Stimulated activated CD4-positive, alpha-beta T cell treated with anti-CD3 and anti-CD28 coated beads, TNF-alpha, amount 100 ng/mL, for 48 hours (primary cell): ENCODE data around the gene AQP12B.

Experiments
- DNase-seq, 3 donors: peaks; one replicate each; pipeline ENCODE4 v3.0.0-alpha.2; 2020; ENCODE audit warnings: low read depth in 3 of 3

The AQP12B gene

DNA sequence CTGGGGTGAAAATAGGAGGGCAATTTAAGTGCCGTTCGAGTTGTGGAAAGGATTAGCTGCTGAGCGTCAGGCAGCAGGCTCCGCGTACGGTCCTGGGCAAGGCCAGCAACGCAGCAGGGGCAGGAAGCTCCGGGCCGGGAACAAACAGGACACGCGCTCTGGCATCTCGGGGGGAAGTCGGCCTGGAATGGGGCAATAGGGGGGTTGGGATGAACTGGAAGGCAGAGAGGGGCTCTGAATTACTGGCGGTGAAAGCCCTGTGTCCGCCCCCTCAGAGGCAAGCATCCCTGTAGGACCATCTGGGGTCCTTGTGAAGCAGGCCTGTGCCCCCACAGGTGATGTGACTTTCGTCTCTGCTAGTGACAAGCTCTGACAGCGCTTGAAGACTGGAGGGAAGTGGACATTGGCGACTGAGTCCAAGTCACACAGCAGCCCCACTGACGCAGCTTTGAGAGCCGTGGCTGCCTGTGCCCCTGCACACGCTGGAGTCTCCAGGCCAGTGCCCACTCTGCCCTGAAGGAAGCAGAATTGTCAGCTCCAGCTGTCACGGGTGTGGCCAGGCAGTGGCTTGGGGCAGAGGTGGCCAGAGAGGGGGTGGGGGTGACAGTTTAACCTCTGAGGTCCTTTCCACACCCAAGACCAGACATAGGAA lies 35.1 kb downstream of the AQP12B start:
- DNase-seq: no peak

DNA sequence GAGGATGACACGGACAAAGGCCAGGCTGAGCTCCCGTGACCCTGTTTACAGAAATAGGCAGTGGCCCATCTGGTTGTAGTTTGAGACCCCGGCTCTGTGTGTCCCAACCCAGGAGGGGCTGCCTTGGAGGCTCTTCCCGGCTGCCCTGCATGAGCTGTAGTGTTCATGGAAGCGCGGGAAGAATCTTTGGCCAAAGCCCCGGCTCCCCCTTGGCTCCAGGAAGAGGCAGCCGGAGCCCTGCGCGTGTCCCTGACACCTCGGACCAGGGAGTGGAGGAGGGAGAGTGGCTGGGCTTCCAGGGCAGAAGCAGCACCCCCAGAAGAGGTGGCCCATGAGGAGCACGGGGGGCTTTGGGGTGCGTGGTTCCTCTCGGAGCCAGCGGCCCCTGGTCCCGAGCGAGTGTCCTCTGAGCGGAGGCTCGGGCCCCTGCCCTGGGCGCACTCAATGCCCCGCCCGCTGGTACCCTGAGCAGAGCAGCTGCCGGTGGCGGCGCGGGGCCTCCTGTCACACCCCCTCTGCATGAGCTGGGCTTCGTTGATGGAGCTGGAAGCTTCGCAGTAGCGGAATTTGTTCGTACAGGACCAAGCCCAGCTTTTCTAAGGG lies 35.7 kb downstream of the AQP12B start:
- DNase-seq: no peak

DNA sequence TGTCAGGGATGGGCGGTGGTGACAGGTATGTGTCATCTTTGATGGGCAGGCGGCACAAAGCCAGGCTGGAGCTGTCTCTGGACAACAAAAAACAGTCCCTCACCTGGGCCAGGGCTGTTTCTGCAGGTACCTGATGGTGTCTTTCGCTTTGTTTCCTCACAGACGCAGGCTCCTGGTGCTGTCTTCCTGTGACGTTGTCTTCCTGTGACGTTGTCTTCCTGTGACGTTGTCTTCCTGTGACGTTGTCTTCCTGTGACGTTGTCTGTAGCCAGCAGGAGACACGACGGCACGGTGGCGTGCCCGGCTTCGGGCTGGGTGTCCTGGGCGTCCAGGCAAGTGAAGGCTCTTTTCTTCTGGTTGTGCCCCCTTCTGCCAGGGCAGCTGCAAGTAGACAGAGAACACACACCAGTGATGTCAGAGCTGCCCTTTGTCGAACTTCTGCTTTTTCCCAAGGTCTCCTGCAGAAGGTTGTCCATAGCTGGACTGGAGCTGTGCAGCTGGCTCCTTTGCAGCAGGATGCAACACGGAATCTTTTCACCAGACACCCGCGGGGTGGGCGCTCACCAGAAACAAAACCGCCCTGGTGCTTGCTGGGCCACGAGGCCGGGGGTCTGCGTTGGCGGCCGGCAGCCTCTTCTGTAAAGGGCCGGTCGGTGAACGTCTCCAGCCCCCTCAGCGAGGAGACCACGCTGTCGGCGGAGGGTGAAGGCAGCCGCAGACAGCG lies 36.3 kb downstream of the AQP12B start:
- no peak for DNase-seq

DNA sequence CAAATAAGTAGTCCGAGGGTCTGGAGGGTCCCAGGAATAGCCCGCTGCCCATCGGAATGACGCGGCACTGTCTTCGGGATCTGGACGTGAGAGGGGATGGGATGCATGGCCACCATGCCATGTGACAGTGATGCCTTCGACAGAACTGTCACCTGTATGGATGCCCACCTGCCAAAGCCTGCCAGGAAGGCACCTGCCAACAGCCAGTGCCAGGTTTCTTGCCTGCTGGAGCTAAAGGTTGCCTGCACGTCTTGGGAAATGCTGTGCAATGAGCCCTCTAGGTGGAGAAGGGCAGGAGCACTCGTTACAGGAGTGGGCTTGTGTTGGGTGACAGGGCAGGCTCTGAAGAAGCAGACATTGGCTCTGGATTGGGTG lies 36.9 kb downstream of the AQP12B start:
- DNase-seq: no peak

DNA sequence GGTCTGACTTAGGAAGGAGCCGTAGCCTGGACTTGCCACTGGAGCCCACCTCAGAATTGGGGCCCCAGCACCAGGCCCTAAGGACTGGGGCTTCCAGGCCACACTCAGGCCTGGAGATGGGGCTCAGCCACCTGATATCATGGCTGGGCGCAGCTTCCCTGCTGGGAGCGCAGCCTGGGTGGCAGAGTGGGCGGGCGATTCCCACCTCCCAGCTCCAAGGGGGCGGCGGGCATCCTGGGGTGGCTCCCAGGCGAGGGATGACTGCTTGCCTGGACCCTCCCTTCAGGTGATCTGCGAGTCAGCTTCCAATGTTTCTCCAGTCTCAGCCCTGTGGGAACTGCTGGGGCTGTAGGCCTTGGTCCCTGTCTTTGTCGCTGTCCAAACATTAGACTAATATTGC lies 37.3 kb downstream of the AQP12B start:
- DNase-seq: no peak

DNA sequence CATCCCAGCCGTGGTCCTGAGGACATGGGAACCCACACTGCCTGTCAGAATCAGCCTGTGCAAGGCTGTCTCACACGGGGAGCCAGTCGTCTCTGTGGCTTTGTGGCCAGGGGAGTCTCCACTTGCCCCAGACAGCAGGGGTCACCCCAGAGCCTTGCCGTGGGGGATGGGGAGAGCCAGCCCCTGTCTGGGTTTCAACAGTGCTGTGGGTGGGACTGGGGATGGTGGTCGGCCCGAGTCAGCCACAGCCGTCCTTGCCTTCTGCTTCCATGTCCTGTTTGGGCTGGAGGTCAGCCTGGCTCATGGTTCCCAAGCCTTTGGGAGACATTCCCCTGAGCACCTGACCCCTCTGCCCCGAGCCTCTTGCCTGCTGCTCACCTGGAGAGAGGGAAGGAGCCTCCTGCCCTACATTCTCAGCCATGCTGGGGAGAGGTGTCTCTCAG lies 37.8 kb downstream of the AQP12B start:
- DNase-seq: no peak

DNA sequence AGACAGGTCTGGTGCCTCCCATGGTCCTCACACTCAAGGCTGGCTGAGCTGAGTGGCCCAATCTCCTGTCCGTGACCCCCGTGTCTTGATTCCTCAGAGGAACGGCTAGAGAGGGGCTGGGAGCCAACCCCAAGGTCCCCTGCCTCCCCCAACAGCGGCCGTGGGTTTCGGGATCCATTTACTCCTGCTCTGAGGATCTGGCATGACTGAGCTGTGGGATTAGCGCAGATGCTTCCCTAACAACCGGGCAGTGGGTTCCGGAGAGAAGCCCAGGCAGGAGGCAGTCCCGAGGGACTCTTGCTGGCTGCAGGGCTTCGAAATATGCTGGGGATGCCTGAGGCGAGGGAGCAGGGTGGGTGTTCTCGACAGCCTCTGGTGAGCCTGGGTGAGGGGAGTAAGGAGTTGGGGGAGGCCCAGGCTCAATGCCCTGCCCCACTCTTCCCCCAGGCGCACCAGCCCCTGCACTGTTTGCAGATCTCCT lies 38.5 kb downstream of the AQP12B start:
- DNase-seq: no peak

DNA sequence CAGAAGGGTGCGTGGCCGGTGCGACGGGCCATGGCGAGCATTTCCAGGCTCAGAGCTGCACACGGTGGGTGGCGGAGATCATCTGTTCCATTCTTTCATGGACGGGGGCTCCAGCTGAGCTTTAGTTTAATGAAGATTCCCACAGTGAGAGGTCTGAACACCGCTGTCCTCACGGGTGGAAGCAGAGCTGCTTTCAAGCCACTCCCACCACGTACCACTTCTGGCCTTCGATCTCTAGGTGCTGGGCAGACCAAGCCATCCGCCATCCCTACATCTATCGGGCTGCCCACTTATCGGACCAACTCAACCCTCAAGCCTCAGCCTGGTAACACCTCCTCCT lies 38.9 kb downstream of the AQP12B start:
- no peak for DNase-seq

DNA sequence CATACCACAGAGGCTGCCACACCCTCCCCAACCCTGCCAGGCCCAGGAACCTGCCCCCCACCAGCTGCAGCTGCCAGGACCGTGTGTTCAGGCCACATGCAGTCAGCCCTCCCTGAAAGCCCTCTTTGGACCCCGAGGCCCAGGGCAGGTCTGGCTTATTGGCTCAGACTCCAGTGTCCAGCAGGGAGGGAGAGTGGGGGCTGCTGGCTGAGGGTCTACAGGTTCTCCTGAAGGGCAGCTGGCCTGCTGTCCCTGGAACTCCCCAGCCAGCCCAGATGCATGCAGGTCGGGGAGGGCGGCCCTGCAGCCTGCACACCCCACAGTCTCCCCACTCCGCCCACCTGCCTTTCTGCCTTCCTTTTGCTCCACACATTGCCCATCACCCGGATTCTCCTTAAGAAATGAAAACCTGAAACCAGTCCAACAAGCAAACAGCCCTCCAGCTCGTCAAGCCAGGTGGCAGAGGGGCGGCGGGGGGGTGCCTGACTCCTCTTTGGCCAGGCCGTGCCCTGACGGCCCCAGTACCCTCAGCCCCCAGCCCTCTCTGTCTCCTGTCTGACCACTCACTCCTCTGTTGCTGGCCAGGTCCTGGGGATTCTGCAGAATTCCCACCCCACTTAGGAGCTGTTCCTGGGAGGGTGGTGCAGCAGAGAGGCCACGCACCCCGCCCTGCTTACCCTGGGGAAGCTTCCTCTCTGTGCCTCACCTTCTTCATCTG lies 39.4 kb downstream of the AQP12B start:
- DNase-seq: no peak

DNA sequence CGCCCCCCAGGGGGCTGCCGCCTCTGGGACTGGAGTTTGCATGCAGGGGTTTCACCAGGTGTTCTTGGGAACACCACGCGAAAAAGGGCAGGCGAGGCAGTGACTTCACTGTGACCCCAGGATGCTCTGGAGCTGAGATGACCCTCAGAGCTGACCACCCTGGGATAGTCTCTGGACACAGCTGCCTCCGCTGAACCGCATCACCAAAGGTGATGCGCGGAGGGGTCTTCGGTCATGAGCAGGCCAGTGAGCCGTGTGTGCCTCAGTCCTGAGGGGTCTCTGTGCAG lies 39.9 kb downstream of the AQP12B start:
- no peak for DNase-seq

DNA sequence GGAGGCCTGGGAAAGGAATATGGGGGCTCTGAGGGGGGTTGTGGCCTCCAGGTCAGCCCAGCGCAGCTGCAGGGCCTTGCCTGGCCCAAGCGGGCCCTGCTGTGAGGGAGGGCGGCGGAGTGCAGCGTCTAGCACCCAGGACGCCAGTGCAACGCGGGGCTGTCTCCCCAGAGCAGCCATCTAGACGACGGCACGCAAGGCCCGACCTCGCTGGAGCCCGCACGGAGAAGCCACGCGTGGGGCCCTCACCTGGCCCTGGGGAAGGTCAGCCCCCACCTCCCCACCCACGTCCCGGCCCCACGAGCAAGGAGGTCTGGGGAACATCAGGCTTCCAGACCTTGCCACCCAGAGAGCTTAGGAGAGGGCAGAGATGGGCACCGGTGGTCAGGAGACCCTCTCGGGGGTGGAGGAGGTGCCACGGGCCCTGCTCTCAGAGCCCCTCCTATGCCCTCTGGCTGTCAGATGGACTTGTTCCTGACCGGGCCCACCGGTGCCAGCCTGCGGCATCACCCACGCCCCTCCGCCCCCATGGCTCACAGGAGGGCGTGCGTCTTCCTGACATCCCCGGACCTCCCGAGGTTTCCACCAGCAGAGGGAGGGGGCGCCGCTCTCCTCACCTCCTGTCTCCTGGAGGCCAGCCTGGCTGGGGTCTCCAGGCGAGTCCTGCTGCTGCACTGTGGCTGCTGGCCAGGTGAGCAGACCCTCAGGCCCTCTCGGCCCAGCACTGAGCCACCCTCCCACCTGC lies 40.5 kb downstream of the AQP12B start:
- DNase-seq: no peak

DNA sequence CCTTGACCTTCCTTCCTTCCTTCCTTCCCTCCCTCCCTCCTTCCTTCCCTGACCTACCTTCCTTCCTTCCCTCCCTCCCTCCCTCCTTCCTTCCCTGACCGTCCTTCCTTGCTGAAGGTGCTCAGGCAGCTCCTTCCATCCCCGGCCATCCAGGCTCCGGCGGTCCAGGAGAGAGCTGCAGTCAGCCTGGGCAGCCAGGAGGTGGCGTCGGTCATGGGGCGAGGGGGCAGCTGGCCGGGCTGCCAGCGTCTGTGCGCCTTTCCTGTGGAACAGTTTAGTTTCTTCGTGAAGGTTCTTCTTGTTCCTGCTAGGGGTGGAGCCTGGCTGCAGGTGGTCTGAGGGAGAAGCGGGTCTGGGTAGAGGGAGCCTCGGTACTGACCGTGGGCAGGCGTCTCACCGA lies 41.7 kb downstream of the AQP12B start:
- no peak for DNase-seq

DNA sequence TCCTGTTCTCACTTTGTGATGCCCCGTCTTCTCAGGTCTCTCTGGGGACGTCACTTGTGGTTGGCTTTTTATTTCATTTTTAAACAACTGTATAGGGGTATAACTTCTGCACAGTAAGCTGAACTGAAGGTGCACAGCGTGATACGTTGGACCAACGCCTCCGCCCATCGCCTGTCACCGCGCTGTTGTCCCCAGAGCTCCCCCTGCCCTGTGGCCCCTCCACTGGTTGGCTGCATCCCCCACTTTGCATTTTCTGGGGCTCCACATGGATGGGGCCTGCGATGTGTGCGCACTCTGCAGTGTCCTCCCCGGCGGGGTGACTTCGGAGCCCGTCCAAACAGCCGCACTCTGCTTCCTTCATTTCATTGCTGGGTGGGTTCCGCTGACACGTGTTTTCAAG lies 43.1 kb downstream of the AQP12B start:
- no peak for DNase-seq

DNA sequence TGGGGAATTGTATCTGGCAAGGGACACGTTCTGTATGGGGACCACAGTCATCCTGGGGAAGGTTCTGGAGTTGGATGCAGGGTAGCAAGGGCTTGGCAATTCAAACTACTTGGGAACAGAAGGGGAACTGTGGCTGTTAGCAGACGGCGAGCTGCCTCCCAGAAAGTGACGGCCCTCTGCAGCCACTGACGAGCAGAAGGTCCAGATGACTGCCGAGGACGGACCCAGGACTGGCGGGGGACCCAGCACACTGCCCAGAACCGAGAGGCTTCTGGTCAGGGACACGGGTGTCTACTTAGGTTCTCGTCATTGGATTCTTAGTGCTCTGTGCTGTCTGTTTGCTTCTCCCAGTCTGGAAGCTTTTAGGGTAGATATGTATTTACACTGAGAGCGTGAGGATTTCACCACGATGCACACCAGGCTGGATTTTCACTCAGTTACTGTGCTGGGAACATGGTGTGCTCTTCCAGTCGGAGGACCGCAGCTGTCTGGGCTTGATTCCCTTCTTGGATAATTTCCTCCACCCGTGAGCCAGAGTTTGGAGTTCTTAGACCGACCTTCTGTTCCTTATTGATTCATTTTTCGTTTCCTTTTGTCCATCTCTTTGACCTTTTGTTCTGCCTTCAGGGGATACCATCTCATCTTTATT lies 44.0 kb downstream of the AQP12B start:
- DNase-seq: no peak

DNA sequence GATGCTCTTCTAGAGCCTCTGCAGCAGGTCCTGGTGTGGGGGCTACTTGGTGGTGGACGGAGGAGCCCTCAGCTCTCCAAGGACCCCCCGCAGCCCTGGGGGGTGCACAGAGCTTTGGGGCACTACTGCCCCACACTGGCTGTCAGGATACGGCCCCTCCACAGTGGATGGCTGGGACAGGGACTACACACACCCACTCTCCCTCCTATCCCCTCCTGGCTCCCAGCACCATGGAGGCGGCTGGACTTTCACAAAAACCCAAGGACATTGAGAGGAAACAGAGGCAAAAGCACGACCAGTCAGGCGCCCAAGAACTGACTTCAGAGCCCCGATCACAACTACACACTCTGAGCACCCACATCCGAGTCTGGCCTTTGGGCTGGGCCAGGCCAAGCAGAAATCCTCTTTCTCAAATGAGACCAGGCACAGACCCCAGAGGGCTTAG lies 44.8 kb downstream of the AQP12B start:
- DNase-seq: no peak

DNA sequence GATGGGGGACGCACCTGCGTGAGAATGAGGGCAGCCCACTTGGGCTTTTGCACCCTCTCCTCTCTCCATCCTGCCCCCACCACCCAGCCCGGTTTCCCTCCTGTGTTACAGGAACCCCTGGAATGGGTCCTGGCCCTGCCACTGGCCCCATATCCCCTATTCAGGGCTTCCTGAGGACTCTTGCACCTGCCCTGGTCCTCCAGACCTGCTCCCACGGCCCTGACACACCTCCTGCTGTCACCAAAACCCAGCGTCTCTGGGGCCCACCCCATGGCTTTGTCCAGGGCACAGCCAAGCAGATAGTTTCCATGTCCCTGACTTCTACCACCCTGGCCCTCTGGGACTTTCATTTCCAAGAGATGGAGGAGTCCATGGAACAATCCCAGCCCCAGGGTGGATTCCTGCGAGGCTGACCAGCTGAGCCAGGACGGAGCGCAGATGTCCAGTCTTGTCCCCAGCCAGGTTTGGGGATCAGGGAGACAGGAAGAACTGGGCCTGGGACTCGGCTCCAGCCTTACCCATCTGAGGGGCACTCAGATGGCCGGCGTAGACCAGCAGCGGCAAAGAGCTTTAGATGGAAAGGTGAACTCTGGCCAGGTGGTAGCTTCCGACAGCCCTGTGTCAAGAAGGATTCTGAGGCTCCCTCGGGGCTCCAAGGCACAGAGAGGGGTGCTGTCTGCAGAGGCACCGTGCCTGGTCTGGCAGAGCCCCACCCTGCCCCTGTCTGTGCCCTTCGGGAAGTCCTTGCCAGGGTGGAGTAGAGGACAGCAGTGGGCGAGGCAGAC lies 45.4 kb downstream of the AQP12B start:
- DNase-seq: no peak

DNA sequence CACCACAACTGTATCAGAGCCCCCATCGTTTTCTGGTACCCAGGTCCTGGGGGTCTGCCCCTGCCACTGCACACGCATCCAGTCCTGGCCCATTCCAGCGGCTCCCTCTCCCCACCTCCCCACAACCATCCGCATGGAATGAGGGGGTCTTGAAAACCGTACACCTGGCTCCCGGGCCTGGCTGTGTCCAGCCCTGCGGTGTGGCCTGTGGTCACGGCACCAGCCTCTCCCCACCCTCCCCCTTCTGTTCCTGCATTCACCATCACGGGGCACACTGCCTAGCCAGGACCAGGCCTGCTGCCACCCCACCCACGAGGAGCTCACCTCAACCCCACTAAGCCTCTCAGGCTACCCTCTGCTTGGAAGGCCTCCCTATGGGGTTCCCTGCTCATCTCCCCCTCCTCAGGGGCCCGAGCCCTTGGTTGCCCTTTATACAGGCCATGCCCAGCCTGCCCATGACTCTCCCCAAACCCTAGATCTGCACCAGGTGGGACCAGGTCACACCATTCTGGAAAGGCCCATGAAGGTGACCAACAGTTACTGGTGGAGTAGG lies 46.0 kb downstream of the AQP12B start:
- DNase-seq: no peak

DNA sequence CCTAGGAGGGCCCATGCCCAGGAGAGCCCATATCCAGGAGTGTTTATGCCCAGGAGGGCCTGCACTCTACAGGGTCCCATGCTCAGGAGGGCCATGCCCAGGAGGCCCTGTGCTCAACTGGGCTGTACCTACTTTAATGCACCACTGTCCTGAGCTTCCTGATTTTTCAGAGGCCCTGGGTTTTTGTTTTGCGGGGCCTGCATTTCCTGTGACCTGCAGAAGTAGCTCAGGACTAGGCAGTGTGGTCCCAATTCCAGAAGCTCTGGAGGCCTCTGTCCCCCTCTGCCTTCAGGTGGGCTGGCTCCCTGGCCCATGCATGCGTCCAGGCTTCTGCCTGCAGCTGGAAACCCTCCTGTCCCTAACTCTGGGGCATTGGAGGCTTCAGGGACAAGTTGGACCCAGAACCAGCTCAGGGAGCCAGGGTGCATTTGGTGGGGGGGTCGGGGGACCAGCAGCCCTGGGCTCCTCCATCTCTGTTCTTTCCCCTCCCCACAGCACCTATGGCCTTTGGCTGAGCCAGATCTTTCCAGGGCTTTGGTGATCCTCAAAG lies 46.6 kb downstream of the AQP12B start:
- no peak for DNase-seq

DNA sequence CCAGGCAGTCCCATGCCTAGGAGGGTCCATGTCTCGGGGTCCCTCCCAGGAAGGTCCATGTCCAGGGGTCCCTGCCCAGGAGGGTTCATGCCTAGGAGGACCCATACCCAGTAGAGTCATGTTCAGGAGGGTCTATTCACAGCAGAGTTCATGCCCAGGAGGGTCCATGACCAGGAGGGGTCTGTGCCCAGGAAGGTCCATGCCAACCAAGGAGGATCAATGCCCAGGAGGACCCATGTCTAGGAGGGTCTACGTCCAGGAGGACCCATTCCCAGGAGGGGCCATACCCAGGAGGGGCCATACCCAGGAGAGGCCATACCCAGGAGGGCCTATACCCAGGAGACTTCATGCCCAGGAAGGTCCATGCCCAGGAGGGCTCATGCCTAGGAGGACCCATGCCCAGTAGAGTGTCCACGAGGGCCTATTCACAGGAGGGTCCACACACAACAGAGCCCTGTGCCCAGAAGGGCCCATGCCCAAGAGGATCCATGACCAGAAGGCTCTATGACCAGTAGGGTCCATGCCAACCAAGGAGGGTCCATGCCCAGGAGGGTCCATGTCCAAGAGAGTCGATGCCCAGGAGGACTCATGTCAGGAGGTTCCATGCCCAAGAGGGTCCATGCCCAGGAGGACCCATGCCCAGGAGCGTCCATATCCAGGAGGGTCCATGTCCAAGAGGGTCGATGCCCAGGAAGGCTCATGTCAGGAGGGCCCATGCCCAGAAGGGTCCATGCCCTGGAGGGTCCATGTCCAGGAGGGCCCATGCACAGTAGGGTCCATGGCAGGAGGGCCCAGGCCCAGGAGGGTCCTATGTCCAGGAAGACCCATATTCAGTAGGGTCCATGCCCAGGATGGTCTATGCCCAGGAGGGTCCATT lies 47.3 kb downstream of the AQP12B start:
- DNase-seq: no peak
